HEK293 (cell line): ENCODE data around the gene SHOX.

ENCODE experiments used
- CTCF ChIA-PET: fragments of 350-600 bp; formaldehyde crosslinking; extraction: SDS; loops from one replicate; lab custom pipeline; 2021; ENCODE audit warnings: antibody characterized with exemption; lab: Yijun Ruan, JAX
- POLR2A ChIA-PET: fragments of 300-600 bp; formaldehyde crosslinking; extraction: SDS; loops from one replicate; lab custom pipeline; 2020; ENCODE audit warnings: antibody characterized with exemption, inconsistent platforms; lab: Yijun Ruan, JAX
- H3K27ac ChIP-seq: fragments of 200-500 bp; sonication (Bioruptor generic); 2 replicates; pipeline ENCODE4 v1.5.1; 2014; ENCODE audit warnings: low read depth, low read length, control low read depth, inconsistent platforms; ENCODE audit errors: extremely low read depth
- H3K36me3 ChIP-seq, 2 experiments: fragments of 200-500 bp in 1 of 2; sonication (Bioruptor generic) in 1 of 2; 1 replicate in 1 of 2; 2 replicates in 1 of 2; pipeline ENCODE4 v1.5.1; 2014 to 2017; ENCODE audit warnings: inconsistent platforms in 2 of 2, low read length in 2 of 2; ENCODE audit not compliant: control insufficient read depth in 2 of 2, insufficient read depth in 1 of 2
- H3K4me1 ChIP-seq: fragments of 200-500 bp; sonication (Bioruptor generic); 2 replicates; pipeline ENCODE4 v1.5.1; 2014; ENCODE audit warnings: mild to moderate bottlenecking, low read length, inconsistent platforms; ENCODE audit not compliant: control insufficient read depth, insufficient read depth
- H3K4me3 ChIP-seq: 2 replicates; pipeline ENCODE4 v1.5.1; 2011; ENCODE audit warnings: low read depth, mild to moderate bottlenecking, control low read depth, low read length, moderate library complexity
- H3K9me3 ChIP-seq: fragments of 200-500 bp; sonication (Bioruptor generic); 2 replicates; pipeline ENCODE4 v1.5.1; 2014; ENCODE audit warnings: low read depth, low read length, inconsistent platforms; ENCODE audit not compliant: control insufficient read depth, insufficient read depth
- EGR2 ChIP-seq: fragments of 450-650 bp; formaldehyde crosslinking; IDR thresholded peaks from 2 replicates; pipeline ENCODE4 v1.5.1; 2016; ENCODE audit warnings: low read depth, missing biosample characterization, missing genetic modification characterization
- HOXC10 ChIP-seq: sonication (generic); formaldehyde crosslinking; IDR thresholded peaks from 2 replicates; pipeline ENCODE4 v1.8.1; 2023; ENCODE audit warnings: mild to moderate bottlenecking, missing genetic modification reagents
- IKZF3 ChIP-seq: fragments of 450-650 bp; IDR thresholded peaks from 2 replicates; pipeline ENCODE4 v1.5.0; 2018; ENCODE audit warnings: missing biosample characterization, mild to moderate bottlenecking, missing genetic modification characterization, moderate library complexity
- KLF8 ChIP-seq: fragments of 450-650 bp; formaldehyde crosslinking; IDR thresholded peaks from 2 replicates; pipeline ENCODE4 v1.5.1; 2016; ENCODE audit warnings: missing biosample characterization, missing genetic modification characterization
- MEIS1 ChIP-seq: sonication (generic); formaldehyde crosslinking; IDR thresholded peaks from 2 replicates; pipeline ENCODE4 v1.8.1; 2022; ENCODE audit warnings: missing genetic modification reagents, mild to moderate bottlenecking, borderline replicate concordance
- YY1 ChIP-seq: fragments of 450-650 bp; formaldehyde crosslinking; IDR thresholded peaks from 2 replicates; pipeline ENCODE4 v1.5.1; 2018; ENCODE audit warnings: missing biosample characterization, missing genetic modification characterization
- ZFHX2 ChIP-seq: fragments of 450-650 bp; formaldehyde crosslinking; conservative IDR thresholded peaks from 2 replicates; pipeline ENCODE4 v1.5.1; 2016; ENCODE audit warnings: missing biosample characterization, missing genetic modification characterization
- ZNF266 ChIP-seq: fragments of 450-650 bp; formaldehyde crosslinking; IDR thresholded peaks from 2 replicates; pipeline ENCODE4 v1.5.1; 2016; ENCODE audit warnings: missing biosample characterization, missing genetic modification characterization, low read depth
- ZNF292 ChIP-seq: fragments of 450-650 bp; formaldehyde crosslinking; IDR thresholded peaks from 2 replicates; pipeline ENCODE4 v1.5.1; 2016; ENCODE audit warnings: low read depth, missing biosample characterization, missing genetic modification characterization, borderline replicate concordance
- ZNF311 ChIP-seq: fragments of 450-650 bp; formaldehyde crosslinking; IDR thresholded peaks from 2 replicates; pipeline ENCODE4 v1.5.1; 2017; ENCODE audit warnings: missing biosample characterization, missing genetic modification characterization, borderline replicate concordance
- ZNF488 ChIP-seq: fragments of 450-650 bp; formaldehyde crosslinking; IDR thresholded peaks from 2 replicates; pipeline ENCODE4 v1.5.1; 2016; ENCODE audit warnings: missing biosample characterization, missing genetic modification characterization
- ZNF514 ChIP-seq: fragments of 450-650 bp; formaldehyde crosslinking; IDR thresholded peaks from 2 replicates; pipeline ENCODE4 v1.5.1; 2016; ENCODE audit warnings: missing biosample characterization, missing genetic modification characterization
- ZNF544 ChIP-seq: fragments of 450-650 bp; formaldehyde crosslinking; IDR thresholded peaks from 2 replicates; pipeline ENCODE4 v1.5.0; 2017; ENCODE audit warnings: missing biosample characterization, missing genetic modification characterization
- ZNF600 ChIP-seq: fragments of 450-650 bp; formaldehyde crosslinking; IDR thresholded peaks from 2 replicates; pipeline ENCODE4 v1.5.1; 2016; ENCODE audit warnings: missing biosample characterization, missing genetic modification characterization
- ZNF658 ChIP-seq: fragments of 450-650 bp; formaldehyde crosslinking; IDR thresholded peaks from 2 replicates; pipeline ENCODE4; 2016; ENCODE audit warnings: missing biosample characterization, missing genetic modification characterization
- TF ChIP-seq, protein P1 (sequence below): fragments of 450-650 bp; IDR thresholded peaks from 2 replicates; pipeline ENCODE4 v1.5.1; 2018; ENCODE audit warnings: missing biosample characterization, missing genetic modification characterization
- TF ChIP-seq, protein P2 (sequence below): fragments of 450-650 bp; formaldehyde crosslinking; IDR thresholded peaks from 2 replicates; pipeline ENCODE4 v1.5.1; 2017; ENCODE audit warnings: missing biosample characterization, missing genetic modification characterization
- TF ChIP-seq, protein P3 (sequence below): fragments of 450-650 bp; formaldehyde crosslinking; IDR thresholded peaks from 2 replicates; pipeline ENCODE4; 2016; ENCODE audit warnings: missing biosample characterization, missing genetic modification characterization

The SHOX gene

DNA sequence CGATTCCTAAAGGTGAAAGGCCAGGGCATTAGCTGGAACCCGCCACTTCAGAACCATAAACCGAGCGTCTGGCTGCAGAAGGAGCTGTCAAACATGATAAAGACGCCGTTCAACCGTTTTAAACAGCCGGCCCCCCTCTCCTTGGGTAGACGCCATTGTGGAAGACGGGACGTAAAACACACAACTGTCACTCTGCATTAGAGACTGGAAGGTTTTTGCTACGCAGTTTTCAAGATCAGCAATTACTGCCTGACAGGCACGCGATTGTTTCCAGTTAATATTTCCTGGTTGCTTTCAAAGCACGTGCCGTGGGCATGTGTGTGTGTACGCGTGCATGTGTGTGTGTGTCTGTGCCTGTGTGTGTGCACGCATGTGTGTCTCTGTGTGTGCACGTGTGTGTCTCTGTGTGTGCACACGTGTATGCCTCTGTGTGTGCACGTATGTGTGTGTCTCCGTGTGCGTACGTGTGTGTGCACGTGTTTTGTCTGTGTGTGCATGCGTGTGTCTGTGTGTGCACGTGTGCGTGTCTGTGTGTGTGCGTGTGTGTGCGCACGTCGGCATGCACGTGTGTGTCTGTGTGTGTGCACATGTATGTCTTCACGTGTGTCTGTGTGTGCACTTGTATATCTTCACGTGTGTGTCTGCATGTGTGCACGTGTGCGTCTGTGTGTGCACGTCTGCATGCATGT lies 48.8 kb downstream of the SHOX start:
- POLR2A ChIA-PET, result no interaction called here

DNA sequence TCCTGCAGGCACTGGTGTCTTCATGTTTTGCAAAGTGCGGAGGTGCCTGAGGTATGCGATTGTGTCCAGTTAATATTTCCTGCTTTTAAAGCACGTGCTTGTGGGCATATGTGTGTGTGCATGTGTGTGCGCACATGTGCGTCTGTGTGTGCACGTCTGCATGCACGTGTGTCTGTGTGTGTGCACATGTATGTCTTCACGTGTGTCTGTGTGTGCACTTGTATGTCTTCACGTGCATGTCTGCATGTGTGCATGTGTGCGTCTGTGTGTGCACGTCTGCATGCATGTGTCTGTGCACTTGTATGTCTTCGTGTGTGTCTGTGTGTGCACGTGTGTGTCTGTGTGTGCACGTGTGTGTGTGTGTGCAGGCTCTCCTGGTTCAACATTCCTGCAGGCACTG lies 49.5 kb downstream of the SHOX start:
- H3K4me3 ChIP-seq, result no peak overlapping the region
- ChIA-PET CTCF (no interaction called here), POLR2A (no interaction called here)
- H3K9me3 ChIP-seq, result no peaks in the 10 kb centered on the region
- TF ChIP-seq, protein P1, sequence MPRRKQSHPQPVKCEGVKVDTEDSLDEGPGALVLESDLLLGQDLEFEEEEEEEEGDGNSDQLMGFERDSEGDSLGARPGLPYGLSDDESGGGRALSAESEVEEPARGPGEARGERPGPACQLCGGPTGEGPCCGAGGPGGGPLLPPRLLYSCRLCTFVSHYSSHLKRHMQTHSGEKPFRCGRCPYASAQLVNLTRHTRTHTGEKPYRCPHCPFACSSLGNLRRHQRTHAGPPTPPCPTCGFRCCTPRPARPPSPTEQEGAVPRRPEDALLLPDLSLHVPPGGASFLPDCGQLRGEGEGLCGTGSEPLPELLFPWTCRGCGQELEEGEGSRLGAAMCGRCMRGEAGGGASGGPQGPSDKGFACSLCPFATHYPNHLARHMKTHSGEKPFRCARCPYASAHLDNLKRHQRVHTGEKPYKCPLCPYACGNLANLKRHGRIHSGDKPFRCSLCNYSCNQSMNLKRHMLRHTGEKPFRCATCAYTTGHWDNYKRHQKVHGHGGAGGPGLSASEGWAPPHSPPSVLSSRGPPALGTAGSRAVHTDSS (tag by site-specific recombination), result no peak
- TF ChIP-seq ZNF488 (no peak), ZNF600 (tag by site-specific recombination) (no peak), ZNF514 (tag by site-specific recombination) (no peak), ZFHX2 (tag by site-specific recombination) (no peak), YY1 (no peak), EGR2 (tag by site-specific recombination) (no peak), KLF8 (tag by site-specific recombination) (no peak), ZNF658 (tag by site-specific recombination) (no peak), MEIS1 (CRISPR knock-in tag) (no peak), ZNF544 (tag by site-specific recombination) (no peak), ZNF311 (tag by site-specific recombination) (no peak), ZNF266 (tag by site-specific recombination) (no peak)
- TF ChIP-seq, protein P2, sequence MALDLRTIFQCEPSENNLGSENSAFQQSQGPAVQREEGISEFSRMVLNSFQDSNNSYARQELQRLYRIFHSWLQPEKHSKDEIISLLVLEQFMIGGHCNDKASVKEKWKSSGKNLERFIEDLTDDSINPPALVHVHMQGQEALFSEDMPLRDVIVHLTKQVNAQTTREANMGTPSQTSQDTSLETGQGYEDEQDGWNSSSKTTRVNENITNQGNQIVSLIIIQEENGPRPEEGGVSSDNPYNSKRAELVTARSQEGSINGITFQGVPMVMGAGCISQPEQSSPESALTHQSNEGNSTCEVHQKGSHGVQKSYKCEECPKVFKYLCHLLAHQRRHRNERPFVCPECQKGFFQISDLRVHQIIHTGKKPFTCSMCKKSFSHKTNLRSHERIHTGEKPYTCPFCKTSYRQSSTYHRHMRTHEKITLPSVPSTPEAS (tag by site-specific recombination), result no peak
- TF ChIP-seq, protein P3, sequence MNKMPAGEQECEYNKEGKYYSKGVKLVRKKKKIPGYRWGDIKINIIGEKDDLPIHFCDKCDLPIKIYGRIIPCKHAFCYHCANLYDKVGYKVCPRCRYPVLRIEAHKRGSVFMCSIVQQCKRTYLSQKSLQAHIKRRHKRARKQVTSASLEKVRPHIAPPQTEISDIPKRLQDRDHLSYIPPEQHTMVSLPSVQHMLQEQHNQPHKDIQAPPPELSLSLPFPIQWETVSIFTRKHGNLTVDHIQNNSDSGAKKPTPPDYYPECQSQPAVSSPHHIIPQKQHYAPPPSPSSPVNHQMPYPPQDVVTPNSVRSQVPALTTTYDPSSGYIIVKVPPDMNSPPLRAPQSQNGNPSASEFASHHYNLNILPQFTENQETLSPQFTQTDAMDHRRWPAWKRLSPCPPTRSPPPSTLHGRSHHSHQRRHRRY (tag by site-specific recombination), result no peak
- no peak overlapping the region for H3K27ac ChIP-seq
- no peaks in the 10 kb centered on the region for H3K4me1 ChIP-seq
- no peaks in the 10 kb centered on the region for H3K36me3 ChIP-seq

More for the DNA sequence above, 48.8 kb downstream of the SHOX start:
- Histone ChIP-seq H3K36me3 (no peaks in the 10 kb centered on the region), H3K4me3 (no peak overlapping the region)
- TF ChIP-seq, protein P2 (tag by site-specific recombination), result peak; percentile 91
- TF ChIP-seq HOXC10 (CRISPR knock-in tag) (0 out of 2 replicates have a peak, but pooled peaks have one; percentile 50), IKZF3 (tag by site-specific recombination) (no peak), ZNF292 (tag by site-specific recombination) (no peak)
- TF ChIP-seq, all 188 proteins: peak for 2
- Histone ChIP-seq H3K27ac (no peak overlapping the region), H3K9me3 (no peaks in the 10 kb centered on the region), H3K4me1 (no peaks in the 10 kb centered on the region)
- CTCF ChIA-PET, result no interaction called here
